Motor neuron (in vitro differentiated cells): ENCODE results near the gene TNXB. TPM values are rescaled to one million over a fixed set of nuclear protein-coding genes. Genes with fewer than 3 reads are reported as not detected.
"Not testable (repeated sequence)": the region's sequence is repeated elsewhere in the genome, so short reads cannot be mapped to it uniquely, and the experiment has no call there.

Experiments
- ATAC-seq, 8 experiments: fragments of 200-7000 bp; cut with Tn5 transposase; replicated peaks in 6 of 8; 2 replicates each; pipeline ENCODE4 v1.8.0; 2021; ENCODE audit warnings: mild to moderate bottlenecking in 8 of 8, moderate library complexity in 8 of 8
- H3K27ac ChIP-seq, 2 donors: fragments of 250-450 bp; sonication (Bioruptor Pico); 2 replicates each; pipeline ENCODE4 v1.9.0; 2021; ENCODE audit warnings: antibody characterized with exemption in 2 of 2, mild to moderate bottlenecking in 2 of 2, moderate library complexity in 1 of 2
- H3K4me1 ChIP-seq, 2 donors: fragments of 250-450 bp; sonication (Bioruptor Pico); replicated peaks in 1 of 2; 2 replicates each; pipeline ENCODE4 v1.6.1; 2021; ENCODE audit warnings: antibody characterized with exemption in 2 of 2, mild to moderate bottlenecking in 2 of 2, moderate library complexity in 1 of 2
- H3K4me3 ChIP-seq, 5 donors: fragments of 250-450 bp; sonication (Bioruptor Pico); 2 replicates each; pipeline ENCODE4 v1.9.0; 2021; ENCODE audit warnings: antibody characterized with exemption in 5 of 5, mild to moderate bottlenecking in 5 of 5, moderate library complexity in 4 of 5
- whole genome bisulfite sequencing, 10 experiments: fragments of 450-650 bp; shearing (Covaris generic); methylation state at CpG; one replicate each; pipeline ENCODE4 v1.0.0; 2022; 5-methylcytosine and 5-hydroxymethylcytosine counted together
- in situ Hi-C, 9 experiments: fragments of 400-800 bp; cut with MboI; loops; one replicate each; pipeline ENCODE4 v1.15.0; 2021; ENCODE audit warnings: low sequenced_read_pairs in 9 of 9, low pct_unique_long_range_greater_than_20kb in 2 of 9; ENCODE audit not compliant: unreplicated experiment in 9 of 9
- total RNA-seq, 8 experiments: library from RNA; unstranded; fragments of 300-600 nt; gene quantifications; 2 replicates each; pipeline versions ENCODE4 v1.2.3 to v1.2.4, GENCODE V29; 2022

TNXB gene
- total RNA-seq, 8 experiments from 2014 or later: 0.81 to 84.8 (median 3.1) TPM

DNA sequence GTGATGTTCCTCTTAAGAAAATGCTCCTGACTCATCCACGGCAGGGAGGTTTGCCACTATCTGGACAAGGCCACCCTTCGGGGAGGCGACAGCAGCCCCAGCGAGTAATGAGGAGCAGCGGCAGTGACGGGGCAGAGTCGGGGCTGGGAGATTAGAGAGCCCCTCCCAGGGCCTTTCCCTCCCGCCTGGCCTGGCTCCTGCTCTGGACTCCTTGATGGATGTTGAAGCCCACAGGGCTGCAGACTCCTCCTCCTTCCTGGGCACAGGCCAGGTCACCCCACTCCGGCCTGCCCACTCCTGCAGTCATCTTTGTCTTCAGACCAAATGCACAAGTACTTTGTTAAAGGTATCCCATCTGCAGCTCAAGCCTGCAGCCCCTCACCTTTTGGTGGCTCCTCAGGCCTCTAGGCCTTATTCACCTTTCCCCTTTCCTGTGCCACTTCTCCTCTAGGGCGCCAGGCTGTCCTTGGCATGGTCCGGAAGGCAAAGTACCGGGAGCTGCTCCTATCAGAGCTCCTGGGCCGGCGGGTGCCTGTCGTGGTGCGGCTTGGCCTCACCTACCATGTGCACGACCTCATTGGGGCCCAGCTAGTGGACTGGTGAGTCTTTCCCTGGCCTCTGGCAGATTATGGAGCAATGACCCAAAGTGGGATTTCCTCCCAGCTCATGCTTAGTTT lies 96.1 kb downstream of the TNXB start:
- peak in 7 of 8 experiments; percentile 58 to 84 (median 73) for ATAC-seq
- H3K27ac ChIP-seq, in situ Hi-C loops, H3K4me3 ChIP-seq, H3K4me1 ChIP-seq: not testable (repeated sequence)
- WGBS, 10 experiments: no CpG with 5 or more reads among the region's 17 CpGs

DNA sequence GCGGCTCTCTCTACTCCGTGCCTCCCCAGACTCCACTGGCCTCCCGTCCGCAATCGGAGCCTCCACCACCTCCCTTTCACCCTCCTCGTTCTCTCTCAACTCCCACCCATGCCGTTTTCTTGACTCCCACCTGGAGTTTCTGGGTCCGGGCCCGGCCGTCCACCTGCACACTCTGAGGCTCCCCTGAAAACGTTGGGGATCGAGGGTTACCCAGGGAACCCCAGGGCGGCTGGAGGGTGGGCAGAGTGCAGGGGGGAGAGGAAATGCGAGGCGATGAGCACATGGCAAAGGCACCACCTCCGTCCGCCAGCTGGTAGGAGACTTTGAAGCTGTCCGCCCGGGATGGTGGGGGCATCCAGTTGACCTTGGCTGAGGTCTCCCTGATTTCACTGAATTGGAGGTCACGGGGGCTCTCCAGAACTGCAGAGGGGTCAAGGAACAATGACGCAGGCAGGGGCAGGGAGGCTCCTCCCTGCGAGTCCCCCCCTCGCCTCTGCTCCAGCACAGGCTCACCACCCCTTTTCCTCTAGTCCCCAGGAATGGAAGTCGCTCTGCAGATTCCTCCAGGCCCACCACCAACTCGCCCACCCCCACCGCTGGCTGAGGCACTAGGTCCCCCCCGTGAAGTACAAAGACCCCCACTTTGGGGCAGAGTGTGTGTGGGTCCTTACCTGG lies 98.1 kb downstream of the TNXB start:
- in situ Hi-C loops, H3K4me1 ChIP-seq, H3K4me3 ChIP-seq, ATAC-seq, H3K27ac ChIP-seq: not testable (repeated sequence)
- WGBS, 10 experiments: no CpG with 5 or more reads among the region's 27 CpGs

GRCh38 chr6:32009537-32009936 lies 99.6 kb downstream of the TNXB start:
- no CpG with 5 or more reads among the region's 12 CpGs for WGBS, 10 experiments
- in situ Hi-C loops, H3K4me1 ChIP-seq, H3K27ac ChIP-seq, H3K4me3 ChIP-seq, ATAC-seq: not testable (repeated sequence)

DNA sequence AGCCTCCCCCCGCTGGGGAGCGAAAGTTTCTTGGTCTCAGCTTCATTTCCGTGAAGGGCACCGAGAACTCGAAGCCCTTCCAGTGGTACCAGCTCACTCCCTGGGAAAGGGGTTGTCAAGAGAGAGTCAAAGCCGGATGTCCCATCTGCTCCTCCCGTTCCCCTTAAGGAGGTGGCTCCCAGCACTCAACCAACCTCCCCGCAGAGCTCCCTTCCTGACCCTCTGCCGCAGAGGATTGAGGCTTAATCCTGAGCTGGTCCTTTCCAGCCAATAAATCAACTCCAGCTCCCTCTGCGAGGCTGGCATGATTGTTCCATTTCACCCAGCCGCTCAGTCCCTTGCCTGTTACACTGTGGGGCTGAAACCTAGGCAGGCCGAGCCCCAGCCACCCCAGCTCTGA lies 100.5 kb downstream of the TNXB start:
- in situ Hi-C loops: not testable (repeated sequence)

GRCh38 chr6:32008037-32008436 lies 101.1 kb downstream of the TNXB start:
- ATAC-seq, in situ Hi-C loops, H3K4me3 ChIP-seq, H3K4me1 ChIP-seq, H3K27ac ChIP-seq: not testable (repeated sequence)
- WGBS, 10 experiments: no CpG with 5 or more reads among the region's 24 CpGs

More for the DNA sequence above, 100.5 kb downstream of the TNXB start:
- not testable (repeated sequence) for H3K4me1 ChIP-seq, H3K4me3 ChIP-seq, H3K27ac ChIP-seq
- peak in 4 of 8 experiments; percentile 3 to 18 (median 6) for ATAC-seq
- WGBS, 10 experiments: no CpG with 5 or more reads among the region's 12 CpGs

DNA sequence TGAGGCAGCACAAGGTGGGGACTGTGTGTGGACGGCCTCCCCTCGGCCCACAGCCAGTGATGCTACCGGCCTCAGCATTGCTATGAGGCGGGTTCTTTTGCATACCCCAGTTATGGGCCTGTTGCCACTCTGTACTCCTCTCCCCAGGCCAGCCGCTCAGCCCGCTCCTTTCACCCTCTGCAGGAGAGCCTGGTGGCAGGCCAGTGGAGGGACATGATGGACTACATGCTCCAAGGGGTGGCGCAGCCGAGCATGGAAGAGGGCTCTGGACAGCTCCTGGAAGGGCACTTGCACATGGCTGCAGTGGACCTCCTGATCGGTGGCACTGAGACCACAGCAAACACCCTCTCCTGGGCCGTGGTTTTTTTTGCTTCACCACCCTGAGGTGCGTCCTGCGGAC lies 102.1 kb downstream of the TNXB start:
- peak; percentile 11 to 49 (median 21) for ATAC-seq
- 80 to 90% methylated on average over 2 of the region's 12 CpGs; no CpG with 5 or more reads in 8 of the 10 experiments for WGBS, 10 experiments
- H3K4me1 ChIP-seq, H3K4me3 ChIP-seq, H3K27ac ChIP-seq, in situ Hi-C loops: not testable (repeated sequence)

DNA sequence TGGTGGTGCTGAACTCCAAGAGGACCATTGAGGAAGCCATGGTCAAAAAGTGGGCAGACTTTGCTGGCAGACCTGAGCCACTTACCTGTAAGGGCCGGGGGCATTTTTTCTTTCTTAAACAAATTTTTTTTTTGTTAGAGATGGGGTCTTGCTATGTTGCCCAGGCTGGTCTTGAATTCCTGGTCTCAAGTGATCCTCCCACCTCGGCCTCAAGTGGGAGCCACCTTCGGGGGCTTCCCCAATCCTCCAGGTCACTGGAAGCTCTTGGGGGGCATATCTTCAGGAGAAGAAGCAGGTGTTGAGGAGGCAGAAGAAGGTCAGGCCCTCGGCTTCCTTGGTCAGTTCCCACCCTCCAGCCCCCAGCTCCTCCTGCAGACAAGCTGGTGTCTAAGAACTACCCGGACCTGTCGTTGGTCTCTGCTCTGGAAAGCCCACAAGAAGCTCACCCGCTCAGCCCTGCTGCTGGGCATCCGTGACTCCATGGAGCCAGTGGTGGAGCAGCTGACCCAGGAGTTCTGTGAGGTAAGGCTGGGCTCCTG lies 103.1 kb downstream of the TNXB start:
- H3K4me1 ChIP-seq, H3K27ac ChIP-seq, ATAC-seq, H3K4me3 ChIP-seq, in situ Hi-C loops: not testable (repeated sequence)
- WGBS, 10 experiments: 70% methylated on average over 2 of the region's 8 CpGs; no CpG with 5 or more reads in 9 of the 10 experiments

- in situ Hi-C loops: not testable (repeated sequence)
- WGBS, 10 experiments: no CpG with 5 or more reads among the region's 9 CpGs
Observed at GRCh38 chr6:32005538-32005880, 103.6 kb downstream of the TNXB start.

DNA sequence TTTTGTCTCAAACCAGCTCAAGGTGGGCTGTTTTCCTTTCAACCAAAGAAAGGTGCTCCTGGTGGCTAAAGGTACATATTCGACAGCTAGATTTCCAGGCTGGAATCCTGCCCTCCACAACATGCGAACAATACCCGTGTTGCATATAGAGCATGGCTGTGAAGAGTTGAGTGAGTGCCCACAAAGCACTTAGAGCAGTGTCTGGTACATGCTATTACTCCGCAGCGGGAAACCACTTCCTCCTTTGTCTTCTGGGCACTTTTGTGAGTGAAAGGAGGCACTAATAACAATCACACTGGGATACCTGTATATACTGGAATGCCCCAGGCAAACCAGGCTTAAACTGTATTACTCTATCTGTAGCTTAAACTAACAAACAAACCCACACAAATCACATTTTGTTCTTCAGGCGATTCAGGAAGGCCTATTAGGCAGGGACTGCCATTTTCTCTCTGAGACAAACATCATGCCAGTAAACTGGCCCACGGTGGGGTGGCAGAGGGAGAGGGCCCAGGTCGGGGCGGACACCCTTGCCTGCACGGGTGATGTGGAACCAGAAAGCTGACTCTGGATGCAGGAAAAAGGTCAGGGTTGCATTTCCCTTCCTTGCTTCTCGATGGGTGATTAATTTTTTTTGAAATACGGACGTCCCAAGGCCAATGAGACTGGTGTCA lies 104.1 kb downstream of the TNXB start:
- ATAC-seq, in situ Hi-C loops, H3K27ac ChIP-seq, H3K4me1 ChIP-seq, H3K4me3 ChIP-seq: not testable (repeated sequence)
- WGBS, 10 experiments: no CpG with 5 or more reads among the region's 13 CpGs

More at GRCh38 chr6:32005538-32005880, 103.6 kb downstream of the TNXB start:
- H3K27ac ChIP-seq, H3K4me1 ChIP-seq, ATAC-seq, H3K4me3 ChIP-seq: not testable (repeated sequence)

- H3K4me3 ChIP-seq, ATAC-seq, in situ Hi-C loops, H3K4me1 ChIP-seq, H3K27ac ChIP-seq: not testable (repeated sequence)
- WGBS, 10 experiments: 94% methylated on average over 3 of the region's 4 CpGs; no CpG with 5 or more reads in 9 of the 10 experiments
Observed at GRCh38 chr6:32004393-32004792, 104.7 kb downstream of the TNXB start.

DNA sequence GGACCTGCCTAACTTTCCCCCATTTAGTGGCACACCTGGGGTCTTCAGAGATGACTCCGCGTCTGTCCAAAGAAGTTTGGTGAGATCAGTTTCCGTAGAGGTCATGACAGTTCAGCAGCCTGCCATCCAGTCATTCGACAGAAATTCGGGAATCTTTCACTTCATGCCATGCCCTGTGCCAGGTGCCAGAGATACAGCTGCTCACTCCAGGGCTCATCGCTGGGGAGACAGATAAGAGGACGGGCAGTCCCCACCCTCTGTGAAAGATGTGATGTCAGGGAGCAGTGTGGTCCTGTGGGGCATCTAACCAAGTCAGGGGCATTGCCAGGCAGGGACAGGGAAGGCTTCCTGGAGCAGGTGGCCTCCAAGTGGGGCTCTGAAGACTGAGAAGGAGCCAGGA lies 105.8 kb downstream of the TNXB start:
- ATAC-seq, in situ Hi-C loops: not testable (repeated sequence)

DNA sequence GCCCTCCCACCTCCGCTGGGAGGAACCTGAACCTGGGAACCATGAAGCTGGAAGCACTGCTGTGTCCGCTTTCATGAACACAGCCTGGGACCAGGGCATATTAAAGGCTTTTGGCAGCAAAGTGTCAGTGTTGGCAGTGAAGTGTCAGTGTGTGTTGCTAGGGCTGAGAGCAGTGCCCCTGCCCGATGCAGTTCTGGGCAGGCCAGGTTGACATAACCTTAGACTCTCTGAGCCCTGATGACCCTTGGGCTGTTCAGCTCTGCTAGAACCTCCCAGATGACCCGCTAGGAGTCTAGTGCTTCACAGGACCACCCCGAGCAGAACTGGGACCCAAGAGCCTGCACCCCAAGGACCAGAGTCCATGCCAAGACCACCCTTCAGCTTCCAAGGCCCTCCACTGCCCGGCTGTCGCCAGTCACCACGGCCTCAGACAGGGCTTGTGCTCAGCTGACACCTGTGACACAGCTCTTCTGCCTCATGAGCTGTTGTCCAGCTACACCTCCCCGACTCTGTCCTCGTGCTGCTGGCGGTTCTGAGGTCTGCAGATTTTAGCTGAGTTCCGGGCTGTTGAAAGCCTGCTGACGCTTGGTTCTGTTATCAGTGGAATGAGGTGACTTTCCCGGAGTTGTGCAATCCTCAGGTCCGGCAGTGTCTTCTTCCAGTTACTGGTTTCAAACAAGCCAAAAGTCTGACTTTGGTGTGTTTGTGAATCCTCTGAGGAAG lies 106.4 kb downstream of the TNXB start:
- H3K27ac ChIP-seq, H3K4me3 ChIP-seq, H3K4me1 ChIP-seq, in situ Hi-C loops: not testable (repeated sequence)
- ATAC-seq: peak in 2 of 8 experiments; percentile 7 to 11
- no CpG with 5 or more reads among the region's 15 CpGs for WGBS, 10 experiments

More for the DNA sequence above, 105.8 kb downstream of the TNXB start:
- not testable (repeated sequence) for H3K4me3 ChIP-seq, H3K27ac ChIP-seq, H3K4me1 ChIP-seq
- no CpG with 5 or more reads among the region's 7 CpGs for WGBS, 10 experiments

- WGBS, 10 experiments: no CpG with 5 or more reads among the region's 6 CpGs
- H3K4me1 ChIP-seq, H3K27ac ChIP-seq, in situ Hi-C loops, ATAC-seq, H3K4me3 ChIP-seq: not testable (repeated sequence)
Observed at GRCh38 chr6:31996385-31996784, 112.8 kb downstream of the TNXB start.
